Neural progenitor cell (in vitro differentiated cells): ENCODE results near the gene KANK4. TPM values are rescaled to one million over a fixed set of nuclear protein-coding genes. Genes with fewer than 3 reads are reported as not detected.
A peak's percentile ranks its signal among the peaks of the same experiment; 100 is the strongest.

ENCODE experiments used
- DNase-seq: peaks from one replicate; pipeline ENCODE4 v3.0.0-alpha.2; 2016; ENCODE audit warnings: low spot score
- H2AFZ ChIP-seq: fragments of 200-600 bp; sonication (generic); replicated peaks from 2 replicates; pipeline ENCODE4 v1.6.1; 2016; ENCODE audit warnings: antibody characterized with exemption
- H3F3A ChIP-seq: fragments of 200-600 bp; sonication (generic); 2 replicates; pipeline ENCODE4 v1.6.1; 2016; ENCODE audit warnings: antibody characterized with exemption, low read depth
- H3K27ac ChIP-seq: fragments of 200-600 bp; sonication (generic); 2 replicates; pipeline ENCODE4 v1.5.1; 2016; ENCODE audit warnings: mild to moderate bottlenecking
- H3K27me3 ChIP-seq: fragments of 200-600 bp; sonication (generic); 2 replicates; pipeline ENCODE4 v1.6.1; 2016; ENCODE audit warnings: mild to moderate bottlenecking, moderate library complexity
- H3K36me3 ChIP-seq: fragments of 200-600 bp; sonication (generic); 2 replicates; pipeline ENCODE4 v1.5.1; 2016
- H3K4me1 ChIP-seq: fragments of 200-600 bp; sonication (generic); 2 replicates; pipeline ENCODE4 v1.6.1; 2016; ENCODE audit warnings: mixed run types
- H3K4me2 ChIP-seq: fragments of 200-600 bp; sonication (generic); 2 replicates; pipeline ENCODE4 v1.6.1; 2016
- H3K4me3 ChIP-seq: fragments of 200-600 bp; sonication (generic); 2 replicates; pipeline ENCODE4 v1.5.1; 2016
- H3K79me2 ChIP-seq: fragments of 200-600 bp; sonication (generic); 2 replicates; pipeline ENCODE4 v1.6.1; 2016; ENCODE audit warnings: low read depth
- H3K9ac ChIP-seq: fragments of 200-600 bp; sonication (generic); 2 replicates; pipeline ENCODE4 v1.6.1; 2016
- H3K9me3 ChIP-seq: fragments of 200-600 bp; sonication (generic); 2 replicates; pipeline ENCODE4 v1.5.1; 2016; ENCODE audit warnings: low read depth
- H4K20me1 ChIP-seq: fragments of 200-600 bp; sonication (generic); 2 replicates; pipeline ENCODE4 v1.6.1; 2016; ENCODE audit warnings: low read depth
- H3K27ac Mint-ChIP-seq: 3 replicates; pipeline ENCODE4 v1.8.0; 2021; ENCODE audit warnings: mixed read lengths
- H3K27me3 Mint-ChIP-seq: 2 replicates; pipeline ENCODE4 v1.8.0; 2022; ENCODE audit warnings: low read depth, mild to moderate bottlenecking, inconsistent platforms, moderate library complexity, mixed read lengths; ENCODE audit not compliant: insufficient read depth
- H3K36me3 Mint-ChIP-seq: 3 replicates; pipeline ENCODE4 v1.8.0; 2021; ENCODE audit warnings: mixed read lengths
- H3K4me1 Mint-ChIP-seq: 3 replicates; pipeline ENCODE4 v1.8.0; 2021; ENCODE audit warnings: mixed read lengths
- H3K4me3 Mint-ChIP-seq: 3 replicates; pipeline ENCODE4 v1.8.0; 2021; ENCODE audit warnings: mild to moderate bottlenecking, moderate library complexity, mixed read lengths
- H3K9me3 Mint-ChIP-seq: 3 replicates; pipeline ENCODE4 v1.8.0; 2020; ENCODE audit warnings: mixed read lengths
- EZH2 ChIP-seq: fragments of 200-600 bp; sonication (generic); IDR thresholded peaks from 2 replicates; pipeline ENCODE4 v1.6.1; 2017; ENCODE audit warnings: antibody characterized with exemption, mild to moderate bottlenecking, moderate library complexity
- EZH2phosphoT487 ChIP-seq: fragments of 200-600 bp; sonication (generic); IDR thresholded peaks from 2 replicates; pipeline ENCODE4 v1.6.1; 2017; ENCODE audit warnings: antibody characterized with exemption
- total RNA-seq: library from RNA; depleted of rRNA; stranded (reverse); fragments of >200 nt; gene quantifications from 2 replicates; pipeline ENCODE4 v1.2.3, GENCODE V29; 2015; ENCODE audit warnings: low replicate concordance
- TF ChIP-seq, protein P1 (sequence below): fragments of 200-600 bp; sonication (generic); IDR thresholded peaks from 2 replicates; pipeline ENCODE4 v1.5.1; 2017; ENCODE audit warnings: antibody characterized with exemption, mild to moderate bottlenecking

KANK4 gene
- total RNA-seq, 1 donor from 2014 or later, result not detected

DNA sequence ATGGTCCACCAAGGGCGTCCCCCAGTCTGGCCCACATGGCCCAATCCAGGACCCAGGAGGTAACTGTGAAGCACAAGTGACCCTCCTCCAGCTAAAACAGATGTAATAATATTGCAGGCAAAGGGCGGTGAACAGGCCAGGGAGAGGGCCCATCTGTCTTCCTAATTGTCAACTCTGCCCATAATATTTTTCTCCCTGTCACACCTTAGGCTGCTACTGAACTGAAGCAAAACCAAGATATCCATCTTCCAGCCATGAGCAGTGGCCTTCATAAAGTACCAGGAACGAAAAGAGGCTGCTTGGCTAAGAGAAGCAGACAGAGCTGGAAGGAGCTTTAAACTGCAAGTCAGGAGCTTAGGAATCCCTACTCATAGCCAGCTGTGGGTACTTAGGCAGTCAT, 3.1 kb downstream of the KANK4 start:
- Histone ChIP-seq H3K4me3 (no peak overlapping the region), H3K4me1 (peaks cover 8% of the 10 kb centered on the region), H3F3A (no peaks in the 10 kb centered on the region), H2AFZ (no peak overlapping the region), H3K9ac (no peak overlapping the region), H3K9me3 (no peaks in the 10 kb centered on the region), H3K27ac (no peak overlapping the region), H4K20me1 (no peaks in the 10 kb centered on the region), H3K79me2 (no peaks in the 10 kb centered on the region), H3K4me2 (no peak overlapping the region), H3K36me3 (no peaks in the 10 kb centered on the region), H3K27me3 (peaks cover 62% of the 10 kb centered on the region)
- TF ChIP-seq EZH2phosphoT487, result no peak
- no peak for TF ChIP-seq EZH2
- H3K36me3 Mint-ChIP-seq, result no peaks in the 10 kb centered on the region
- H3K9me3 Mint-ChIP-seq, result peaks cover 2% of the 10 kb centered on the region
- no peak overlapping the region for H3K27ac Mint-ChIP-seq
- H3K27me3 Mint-ChIP-seq, result peaks cover 43% of the 10 kb centered on the region
- no peak for DNase-seq
- no peak overlapping the region for H3K4me3 Mint-ChIP-seq
- H3K4me1 Mint-ChIP-seq, result peaks cover 44% of the 10 kb centered on the region

DNA sequence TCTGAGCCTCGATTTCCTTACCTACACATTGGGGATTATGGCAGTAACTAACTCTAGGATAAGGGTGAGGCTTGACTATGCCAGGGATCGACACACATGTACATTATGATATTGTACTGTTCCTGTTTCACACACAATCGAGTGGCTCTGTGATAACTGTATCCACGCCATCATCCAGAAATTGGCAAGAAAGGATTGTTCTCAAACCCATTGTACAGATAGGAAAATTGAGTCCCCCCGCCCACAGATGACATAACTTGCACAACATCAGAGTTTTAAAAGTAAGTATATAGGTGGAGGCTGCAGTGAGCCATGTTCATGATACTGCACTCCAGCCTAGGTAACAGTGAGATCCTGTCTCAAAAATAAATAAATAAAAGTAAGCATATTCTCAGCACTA, 3.8 kb downstream of the KANK4 start:
- H3K36me3 Mint-ChIP-seq, result no peaks in the 10 kb centered on the region
- peaks cover 54% of the 10 kb centered on the region for H3K27me3 ChIP-seq
- H3K9ac ChIP-seq, result no peak overlapping the region
- H3K4me3 ChIP-seq, result no peak overlapping the region
- no peak for DNase-seq
- TF ChIP-seq, protein P1, sequence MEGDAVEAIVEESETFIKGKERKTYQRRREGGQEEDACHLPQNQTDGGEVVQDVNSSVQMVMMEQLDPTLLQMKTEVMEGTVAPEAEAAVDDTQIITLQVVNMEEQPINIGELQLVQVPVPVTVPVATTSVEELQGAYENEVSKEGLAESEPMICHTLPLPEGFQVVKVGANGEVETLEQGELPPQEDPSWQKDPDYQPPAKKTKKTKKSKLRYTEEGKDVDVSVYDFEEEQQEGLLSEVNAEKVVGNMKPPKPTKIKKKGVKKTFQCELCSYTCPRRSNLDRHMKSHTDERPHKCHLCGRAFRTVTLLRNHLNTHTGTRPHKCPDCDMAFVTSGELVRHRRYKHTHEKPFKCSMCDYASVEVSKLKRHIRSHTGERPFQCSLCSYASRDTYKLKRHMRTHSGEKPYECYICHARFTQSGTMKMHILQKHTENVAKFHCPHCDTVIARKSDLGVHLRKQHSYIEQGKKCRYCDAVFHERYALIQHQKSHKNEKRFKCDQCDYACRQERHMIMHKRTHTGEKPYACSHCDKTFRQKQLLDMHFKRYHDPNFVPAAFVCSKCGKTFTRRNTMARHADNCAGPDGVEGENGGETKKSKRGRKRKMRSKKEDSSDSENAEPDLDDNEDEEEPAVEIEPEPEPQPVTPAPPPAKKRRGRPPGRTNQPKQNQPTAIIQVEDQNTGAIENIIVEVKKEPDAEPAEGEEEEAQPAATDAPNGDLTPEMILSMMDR, result no peak
- TF ChIP-seq EZH2phosphoT487 (no peak), EZH2 (no peak)
- H3K27ac ChIP-seq, result no peak overlapping the region
- no peak overlapping the region for H2AFZ ChIP-seq
- H3K4me3 Mint-ChIP-seq, result no peak overlapping the region
- peaks cover 38% of the 10 kb centered on the region for H3K27me3 Mint-ChIP-seq
- H3K9me3 Mint-ChIP-seq, result peaks cover 2% of the 10 kb centered on the region
- H3K79me2 ChIP-seq, result no peaks in the 10 kb centered on the region
- no peaks in the 10 kb centered on the region for H4K20me1 ChIP-seq
- no peaks in the 10 kb centered on the region for H3K9me3 ChIP-seq
- no peaks in the 10 kb centered on the region for H3K36me3 ChIP-seq
- no peaks in the 10 kb centered on the region for H3F3A ChIP-seq
- H3K4me1 Mint-ChIP-seq, result peaks cover 48% of the 10 kb centered on the region
- peaks cover 8% of the 10 kb centered on the region for H3K4me1 ChIP-seq
- no peak overlapping the region for H3K4me2 ChIP-seq
- H3K27ac Mint-ChIP-seq, result no peak overlapping the region

GRCh38 chr1:62314454-62315350, 4.5 kb downstream of the KANK4 start:
- H3K9me3 Mint-ChIP-seq, result peaks cover 2% of the 10 kb centered on the region
- Histone ChIP-seq H3F3A (no peaks in the 10 kb centered on the region), H3K4me2 (no peak overlapping the region), H3K4me1 (peaks cover 8% of the 10 kb centered on the region), H3K4me3 (no peak overlapping the region), H3K36me3 (no peaks in the 10 kb centered on the region), H3K27me3 (peaks cover 48% of the 10 kb centered on the region), H4K20me1 (no peaks in the 10 kb centered on the region), H3K9me3 (no peaks in the 10 kb centered on the region), H3K27ac (no peak overlapping the region), H2AFZ (no peak overlapping the region), H3K9ac (no peak overlapping the region), H3K79me2 (no peaks in the 10 kb centered on the region)
- no peak for TF ChIP-seq EZH2phosphoT487
- no peak overlapping the region for H3K27ac Mint-ChIP-seq
- H3K27me3 Mint-ChIP-seq, result peaks cover 35% of the 10 kb centered on the region
- peaks cover 51% of the 10 kb centered on the region for H3K4me1 Mint-ChIP-seq
- no peak for DNase-seq
- H3K36me3 Mint-ChIP-seq, result no peaks in the 10 kb centered on the region
- H3K4me3 Mint-ChIP-seq, result no peak overlapping the region

- no peak overlapping the region for H3K27ac Mint-ChIP-seq
- H3K36me3 Mint-ChIP-seq, result no peaks in the 10 kb centered on the region
- H3K27me3 Mint-ChIP-seq, result peaks cover 26% of the 10 kb centered on the region
- Histone ChIP-seq H3K4me3 (no peak overlapping the region), H3K4me1 (peaks cover 5% of the 10 kb centered on the region), H3K79me2 (no peaks in the 10 kb centered on the region), H3K9me3 (no peaks in the 10 kb centered on the region), H3K27me3 (peaks cover 28% of the 10 kb centered on the region), H4K20me1 (no peaks in the 10 kb centered on the region), H3K9ac (no peak overlapping the region), H2AFZ (no peak overlapping the region), H3K27ac (no peak overlapping the region), H3K36me3 (no peaks in the 10 kb centered on the region), H3K4me2 (no peak overlapping the region), H3F3A (no peaks in the 10 kb centered on the region)
- TF ChIP-seq, protein P1, result no peak
- TF ChIP-seq EZH2phosphoT487 (no peak), EZH2 (no peak)
- H3K4me3 Mint-ChIP-seq, result peak overlapping the region; percentile 70
- peaks cover 48% of the 10 kb centered on the region for H3K4me1 Mint-ChIP-seq
- peaks cover 2% of the 10 kb centered on the region for H3K9me3 Mint-ChIP-seq
- no peak for DNase-seq
These were observed 6.5 kb downstream of the KANK4 start for GRCh38 chr1:62312698-62313097.
